Hematopoietic multipotent progenitor cell treated with erythropoietin and hydrocortisone succinate and interleukin-3 and kit ligand, for 6 days (in vitro differentiated cells): ENCODE data around the gene SLCO4A1.

ENCODE experiments used
- DNase-seq: peaks from one replicate; pipeline ENCODE4 v3.0.0-alpha.2; 2015

Gene SLCO4A1

GRCh38 chr20:62607366-62608217, 34.7 kb upstream of the SLCO4A1 start:
- DNase-seq, result no peak

DNA sequence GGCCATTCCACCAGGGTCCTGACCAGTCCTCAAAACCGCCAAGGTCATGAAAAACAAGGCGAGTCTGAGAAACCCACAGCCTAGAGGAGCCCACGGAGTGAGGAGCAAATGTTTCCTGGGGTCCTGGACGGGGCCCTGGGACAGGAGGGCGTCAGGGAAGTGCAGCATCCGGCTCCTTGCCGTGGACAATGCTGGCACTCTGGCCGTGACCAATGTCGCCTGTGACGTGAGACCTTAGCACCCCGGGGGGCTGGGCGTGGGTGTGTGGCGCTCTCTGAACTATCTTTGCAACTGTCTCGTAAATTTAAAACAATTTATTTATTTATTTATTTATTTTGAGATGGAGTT, 34.1 kb upstream of the SLCO4A1 start:
- no peak for DNase-seq

GRCh38 chr20:62609279-62609720, 33.0 kb upstream of the SLCO4A1 start:
- DNase-seq, result no peak

DNA sequence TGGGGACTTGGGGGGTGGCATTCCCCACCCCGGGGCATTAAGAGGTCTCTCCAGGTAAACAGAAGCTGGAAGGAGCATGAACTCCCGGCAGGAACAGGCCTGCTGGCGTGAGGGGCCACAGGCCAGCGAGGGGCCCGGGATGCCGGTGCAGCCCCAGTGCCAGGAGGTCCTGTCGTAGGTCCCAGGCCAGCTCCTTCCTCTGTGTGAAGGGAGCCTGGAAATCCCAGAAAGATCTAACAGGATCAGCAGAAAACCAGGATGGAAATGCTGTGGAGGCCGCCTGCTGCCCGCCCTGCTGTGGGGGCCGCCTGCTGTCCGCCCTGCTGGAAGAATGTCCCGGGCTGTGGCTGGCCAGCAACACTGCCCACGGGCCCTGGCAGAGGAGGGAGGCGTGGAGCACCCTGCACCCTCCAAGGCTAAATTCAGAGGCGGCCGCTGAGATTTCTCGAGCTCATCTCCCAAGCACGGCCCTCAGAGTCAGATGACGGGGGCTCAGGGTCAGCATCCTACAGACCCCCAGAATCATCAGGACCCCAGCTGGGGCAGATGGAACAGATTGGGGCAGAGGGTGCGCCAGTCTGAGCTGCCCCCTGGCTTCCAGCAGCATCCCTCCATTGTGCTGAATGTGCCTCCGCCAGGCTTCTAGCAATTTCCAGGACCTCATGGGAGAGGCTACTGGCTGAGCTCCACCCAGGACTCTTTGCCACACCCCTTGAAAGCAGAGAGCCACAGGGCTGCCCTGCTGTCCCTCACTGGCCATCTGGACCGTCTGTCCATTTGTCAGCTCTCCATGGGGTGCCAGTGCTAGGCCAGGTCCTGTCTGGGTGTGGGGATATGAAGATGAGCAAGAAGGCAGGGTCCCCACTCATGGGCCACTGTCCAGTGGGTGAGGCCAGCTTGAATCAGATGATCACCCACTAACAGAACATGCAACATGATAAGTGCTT, 32.2 kb upstream of the SLCO4A1 start:
- no peak for DNase-seq

GRCh38 chr20:62611012-62611411, 31.3 kb upstream of the SLCO4A1 start:
- no peak for DNase-seq

DNA sequence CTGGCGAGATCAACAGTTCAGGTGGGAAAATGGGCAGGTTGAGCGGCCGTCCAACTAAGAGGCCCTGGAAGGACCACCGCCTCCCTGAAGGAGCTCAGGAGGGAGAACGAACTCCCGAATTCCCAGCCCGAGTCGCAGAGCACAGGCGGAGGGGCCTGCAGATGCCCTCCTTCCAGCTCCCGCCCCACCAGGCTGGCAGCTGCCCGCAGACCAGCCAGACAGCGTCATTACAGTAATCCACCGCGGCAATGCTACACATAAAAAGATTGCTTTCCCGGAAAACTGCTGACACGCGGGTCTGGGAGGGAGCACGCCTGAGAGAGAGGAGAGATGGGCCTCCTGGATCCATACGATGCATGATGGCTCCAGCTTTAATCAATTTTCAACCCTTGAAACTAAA, 30.5 kb upstream of the SLCO4A1 start:
- no peak for DNase-seq

DNA sequence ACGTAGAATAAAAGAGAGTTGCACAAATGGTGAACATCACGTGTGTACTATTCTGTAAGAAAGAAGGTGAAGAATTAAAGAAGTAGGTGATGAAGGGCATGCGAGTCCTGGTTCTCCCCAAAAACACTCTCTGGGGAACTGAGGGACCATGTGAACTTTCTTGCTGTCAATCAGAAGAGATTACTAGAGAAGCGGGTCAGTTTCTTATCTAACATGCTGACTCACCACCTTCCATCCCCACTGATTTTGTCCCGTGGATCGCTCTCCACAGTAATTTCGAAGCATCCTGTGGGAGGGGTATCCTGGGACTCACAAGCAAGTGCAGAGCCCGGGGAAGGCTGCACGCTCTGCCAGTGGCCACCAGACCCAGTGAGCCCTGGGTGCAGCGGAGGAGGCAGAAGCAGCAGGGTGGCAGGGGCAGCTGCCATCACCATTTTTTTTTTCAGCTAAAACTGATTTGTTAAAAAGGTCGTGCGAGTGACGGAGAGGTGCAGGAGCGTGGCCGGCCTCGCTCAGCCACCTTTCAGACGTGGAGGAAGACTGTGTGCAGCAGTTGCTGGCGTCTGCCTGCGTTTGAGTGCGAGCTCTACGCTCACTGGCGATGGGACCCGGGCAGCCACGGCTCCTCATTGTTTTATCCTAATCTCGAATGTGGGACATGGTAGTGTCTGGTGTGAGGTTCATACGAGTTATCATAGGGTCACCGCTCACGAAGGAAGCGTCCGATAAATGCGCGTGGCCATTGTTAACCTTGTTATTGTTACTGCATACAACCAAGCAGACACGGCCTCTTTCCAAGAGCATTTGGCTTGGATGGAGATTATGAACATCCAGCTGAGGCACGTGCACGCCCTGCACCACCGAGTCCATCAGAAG, 28.0 kb upstream of the SLCO4A1 start:
- no peak for DNase-seq

DNA sequence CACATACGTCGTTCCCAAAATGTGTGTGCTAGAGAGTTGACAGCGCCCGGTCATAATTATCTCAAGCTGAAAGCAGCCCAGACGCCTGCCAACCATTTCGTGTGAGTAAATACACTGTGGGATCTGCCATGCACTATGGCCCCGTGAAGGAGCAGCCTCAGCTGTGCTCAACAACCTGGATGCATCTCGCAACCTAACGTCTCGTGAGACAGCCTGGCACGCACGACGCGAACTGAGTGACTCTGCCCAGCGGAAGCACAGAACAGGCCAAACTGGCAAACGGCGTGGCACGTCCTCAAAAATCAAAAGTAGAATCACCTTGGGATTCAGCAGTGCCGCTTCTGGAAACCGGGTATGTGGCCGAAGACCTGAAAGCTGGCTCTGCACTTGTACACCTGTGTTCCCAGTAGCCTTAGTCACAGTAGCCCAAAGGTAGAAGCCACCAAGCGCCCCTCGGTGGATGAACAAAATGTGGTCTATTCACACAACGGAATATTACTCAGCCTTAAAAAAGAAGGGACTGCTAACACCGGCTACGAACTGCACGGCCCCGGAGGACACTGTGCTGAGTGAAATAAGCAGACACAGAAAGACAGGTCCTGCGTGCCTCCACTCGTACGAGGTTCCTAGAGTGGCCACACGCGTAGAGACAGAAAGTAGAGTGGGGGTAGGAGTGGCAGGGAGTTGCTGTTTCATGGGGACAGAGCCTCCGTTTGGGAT, 27.2 kb upstream of the SLCO4A1 start:
- no peak for DNase-seq

- no peak for DNase-seq
Measured at GRCh38 chr20:62615750-62616251, 26.5 kb upstream of the SLCO4A1 start.

- DNase-seq, result peak; percentile 88
Measured at GRCh38 chr20:62616728-62617621, 25.3 kb upstream of the SLCO4A1 start.

DNA sequence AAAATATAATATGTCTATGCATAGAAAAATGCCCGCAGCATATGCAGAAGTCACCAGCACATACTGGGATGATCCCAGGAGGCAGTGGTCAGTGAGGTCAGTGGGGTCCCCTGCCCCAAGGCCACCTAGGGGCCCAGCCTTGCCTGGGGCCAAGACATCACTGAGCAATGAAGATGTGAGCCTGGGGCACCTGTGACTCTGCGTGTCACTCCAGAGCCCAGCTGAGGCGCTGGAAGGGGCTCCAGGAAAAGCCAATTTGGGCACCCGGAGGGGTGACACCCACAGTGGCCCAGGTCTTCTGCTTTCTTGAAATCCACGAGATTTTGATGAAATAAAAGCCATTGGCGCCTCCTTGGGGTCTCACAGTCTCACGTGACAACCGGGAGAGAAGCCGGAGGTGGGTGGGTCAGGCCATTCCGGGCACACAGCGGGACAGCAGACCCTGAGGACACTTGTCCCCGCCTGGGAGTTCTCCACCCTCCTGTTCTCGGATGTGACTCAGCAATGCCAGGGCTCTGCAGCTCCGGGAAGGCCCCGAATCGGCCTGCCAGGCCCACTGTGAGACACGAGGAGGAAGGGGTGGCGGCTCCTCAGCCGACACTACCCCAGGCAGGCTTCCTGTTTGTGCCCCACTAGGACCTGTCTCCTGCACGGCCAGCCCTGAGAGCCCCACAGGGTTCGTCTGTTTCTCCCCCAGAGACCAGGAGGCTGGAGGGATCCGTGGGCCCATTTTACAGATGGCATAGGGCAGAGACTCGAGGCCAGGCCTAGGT, 24.4 kb upstream of the SLCO4A1 start:
- DNase-seq, result peak; percentile 84

GRCh38 chr20:62618611-62619529, 23.4 kb upstream of the SLCO4A1 start:
- peak; percentile 48 for DNase-seq

GRCh38 chr20:62620625-62621024, 21.7 kb upstream of the SLCO4A1 start:
- no peak for DNase-seq

- DNase-seq, result no peak
Measured at GRCh38 chr20:62621251-62622110, 20.8 kb upstream of the SLCO4A1 start.

DNA sequence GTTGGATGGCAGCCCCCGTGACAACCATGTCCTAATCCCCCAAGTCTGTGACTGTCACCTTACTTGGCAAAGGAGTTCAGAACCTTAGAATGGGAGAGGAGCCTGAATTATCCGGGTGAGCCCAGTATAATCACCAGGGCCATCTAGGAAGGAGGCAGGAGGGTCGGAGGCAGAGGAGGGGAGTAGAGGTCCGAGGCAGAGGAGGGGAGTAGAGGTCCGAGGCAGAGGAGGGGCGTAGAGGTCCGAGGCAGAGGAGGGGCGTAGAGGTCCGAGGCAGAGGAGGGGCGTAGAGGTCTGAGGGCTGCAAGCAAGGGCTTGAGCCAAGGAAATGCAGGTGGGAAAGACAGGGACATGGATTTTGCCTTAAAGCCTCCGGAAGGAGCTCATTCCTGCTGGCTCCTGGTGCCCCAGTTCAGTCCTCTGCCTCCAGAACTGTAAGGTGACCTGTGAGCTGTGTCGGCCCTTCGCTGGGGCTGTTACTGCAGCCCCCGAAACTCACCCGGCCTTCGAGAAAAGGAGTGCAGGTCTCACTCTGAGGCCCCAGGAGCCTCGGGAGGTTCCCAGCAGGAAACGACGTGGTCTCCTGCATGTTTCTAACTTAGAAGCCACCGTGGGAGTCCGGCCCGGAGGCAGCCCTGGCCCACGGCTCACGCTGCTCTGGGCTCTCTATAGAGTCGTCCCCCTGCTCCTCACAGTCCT, 20.0 kb upstream of the SLCO4A1 start:
- no peak for DNase-seq

- DNase-seq, result no peak
Measured at GRCh38 chr20:62622877-62623487, 19.3 kb upstream of the SLCO4A1 start.
